Inferior parietal cortex (tissue), 1 donor: ENCODE results near the gene NUDT2.
"Not testable (repeated sequence)": the region's sequence is repeated elsewhere in the genome, so short reads cannot be mapped to it uniquely, and the experiment has no call there.

ENCODE experiments used
- DNase-seq: peaks from one replicate; pipeline ENCODE4 v3.0.0-alpha.2; 2016; ENCODE audit errors: extremely low spot score

NUDT2 gene

DNA sequence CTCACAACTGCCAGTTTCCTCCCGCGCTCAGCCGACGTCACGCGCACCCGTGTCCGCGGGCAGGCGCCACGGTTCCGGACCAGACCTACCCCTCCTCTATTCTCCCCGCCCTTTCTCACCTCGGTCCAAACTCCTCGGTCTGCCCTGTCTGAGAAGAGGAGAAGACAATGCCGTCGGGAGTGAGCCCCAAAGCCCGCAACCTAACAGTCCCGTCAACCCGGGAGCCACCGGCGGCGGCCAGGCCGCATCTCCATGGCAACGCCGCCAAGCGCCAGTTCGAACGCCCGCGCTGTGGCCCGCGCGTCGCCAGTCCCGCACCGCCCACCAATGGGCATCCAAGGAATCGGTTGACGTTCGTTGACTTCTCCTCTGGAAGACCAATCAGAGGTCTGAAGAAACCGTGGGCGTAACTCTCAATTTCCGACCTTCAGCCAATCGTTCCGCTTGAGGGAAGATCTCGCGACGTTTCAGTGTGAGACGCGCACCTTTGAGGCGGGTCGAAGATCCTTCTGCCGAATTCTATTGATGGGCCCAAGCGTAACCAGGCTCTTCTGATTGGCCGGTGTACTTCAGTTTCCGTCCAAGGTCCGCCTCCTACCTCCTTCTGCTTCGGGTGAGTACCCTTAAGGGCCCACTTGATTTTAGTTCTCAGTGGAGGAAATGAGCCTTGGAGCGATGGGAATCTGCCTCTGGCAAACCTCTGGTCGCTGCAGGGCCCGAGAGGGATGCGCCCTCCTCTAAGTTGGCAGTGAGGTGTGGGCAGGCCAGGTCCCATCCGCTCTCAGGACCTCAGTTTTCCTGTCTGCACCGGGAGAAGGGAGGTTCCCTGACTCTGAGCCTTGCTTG, at the start of gene NUDT2, which contains the start of gene KIF24:
Gene NUDT2 (plus strand): TSS at position 583 of the 846 bp plus-strand sequence. CDS start 9,471 bp downstream, outside the sequence.
Gene KIF24 (minus strand): TSS at position 282 of the 846 bp plus-strand sequence. CDS start 17,922 bp downstream, outside the sequence.
- DNase-seq, result peak; percentile 100

DNA sequence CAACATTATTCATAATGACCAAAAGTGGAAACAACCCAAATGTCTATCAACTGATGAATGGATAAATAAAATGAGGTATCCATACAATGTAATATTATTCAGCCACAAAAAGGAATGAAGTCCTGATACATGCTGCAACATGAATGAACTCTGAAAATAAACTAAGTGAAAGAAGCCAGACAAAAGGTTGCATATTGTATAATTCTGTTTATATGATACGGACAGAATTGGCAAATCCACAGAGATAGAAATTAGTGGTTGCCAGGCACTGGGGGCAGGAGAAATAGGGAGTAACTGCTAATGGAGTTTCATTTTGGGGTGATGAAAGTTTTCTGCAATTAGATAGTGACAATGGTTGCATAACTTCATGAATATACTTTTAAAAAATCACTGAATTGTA, 47.3 kb upstream of the NUDT2 start:
- DNase-seq, result no peak

DNA sequence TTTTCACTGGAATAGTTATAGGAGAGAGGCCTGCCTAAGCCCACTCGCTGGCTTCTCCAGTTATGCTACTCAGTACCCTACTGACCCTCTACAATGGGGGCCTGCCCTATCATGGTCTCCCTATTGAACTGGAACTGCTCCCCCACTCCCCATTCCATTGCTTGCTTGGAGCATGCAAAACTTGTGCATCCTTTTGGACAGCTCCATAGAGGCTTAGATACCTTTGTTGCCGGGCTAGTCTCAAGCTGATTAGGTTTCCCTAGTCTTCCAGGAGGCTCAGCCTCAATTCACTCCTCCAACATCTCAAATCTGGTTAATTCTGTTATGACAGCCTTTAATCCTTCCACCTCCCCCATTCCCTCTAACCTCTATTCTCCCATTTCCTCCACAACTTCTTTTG, 40.2 kb upstream of the NUDT2 start:
- no peak for DNase-seq

DNA sequence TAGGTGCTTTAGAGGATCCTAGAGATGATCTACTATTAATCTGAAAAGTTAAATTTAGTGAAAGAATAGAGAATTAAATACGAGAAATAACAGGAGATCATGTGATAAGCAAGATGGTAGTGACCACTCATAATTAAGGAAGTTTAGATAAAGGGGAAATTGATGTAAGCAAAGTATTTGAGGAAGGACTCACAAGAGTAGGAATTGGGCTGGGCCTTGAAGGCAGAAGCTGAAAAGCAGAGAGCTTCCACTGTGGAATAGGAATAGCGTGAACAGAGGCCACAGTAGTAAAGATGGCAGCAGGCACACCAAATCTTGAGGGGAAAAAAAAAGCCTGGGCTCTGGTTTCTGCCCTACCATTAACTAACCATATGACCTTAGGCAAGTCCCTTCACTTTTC, 38.3 kb upstream of the NUDT2 start:
- no peak for DNase-seq

DNA sequence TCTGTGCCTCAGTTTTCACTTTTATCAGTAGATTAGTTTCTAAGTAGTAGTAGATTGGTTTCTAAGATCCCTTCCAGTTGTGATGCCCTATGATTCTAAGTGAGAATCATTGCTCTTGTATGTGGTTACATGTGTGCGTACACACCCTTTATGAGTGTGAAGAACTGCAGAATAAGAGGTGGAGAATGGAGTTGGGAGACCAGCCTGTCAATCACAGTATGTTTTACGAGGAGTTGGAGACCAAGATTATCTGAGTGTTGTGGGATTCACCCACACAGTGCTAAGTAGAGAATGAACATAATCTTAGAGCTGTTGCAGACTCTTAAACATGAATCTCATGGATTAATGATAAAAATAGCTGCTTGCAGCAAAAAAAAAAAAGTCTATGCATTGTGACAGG, 37.9 kb upstream of the NUDT2 start:
- DNase-seq, result no peak

DNA sequence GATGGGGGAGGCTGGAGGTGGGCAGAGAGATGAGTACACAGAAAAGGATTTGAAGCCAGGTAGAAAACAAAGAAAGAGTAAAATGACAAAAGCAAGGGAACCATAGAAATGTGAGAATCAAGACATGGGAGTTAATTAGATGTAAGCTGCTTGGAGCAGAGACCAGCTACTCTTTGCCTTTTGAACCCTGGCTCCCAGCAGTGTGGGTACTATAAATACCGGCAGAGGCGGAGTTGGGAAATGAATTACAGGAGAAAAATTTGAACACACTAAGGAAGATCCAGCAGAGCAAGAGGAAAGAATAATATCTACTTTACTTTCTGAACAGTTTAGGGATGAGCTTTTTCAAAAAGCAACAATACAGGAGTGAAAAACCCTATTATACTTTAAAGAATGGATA, 36.8 kb upstream of the NUDT2 start:
- DNase-seq, result no peak

DNA sequence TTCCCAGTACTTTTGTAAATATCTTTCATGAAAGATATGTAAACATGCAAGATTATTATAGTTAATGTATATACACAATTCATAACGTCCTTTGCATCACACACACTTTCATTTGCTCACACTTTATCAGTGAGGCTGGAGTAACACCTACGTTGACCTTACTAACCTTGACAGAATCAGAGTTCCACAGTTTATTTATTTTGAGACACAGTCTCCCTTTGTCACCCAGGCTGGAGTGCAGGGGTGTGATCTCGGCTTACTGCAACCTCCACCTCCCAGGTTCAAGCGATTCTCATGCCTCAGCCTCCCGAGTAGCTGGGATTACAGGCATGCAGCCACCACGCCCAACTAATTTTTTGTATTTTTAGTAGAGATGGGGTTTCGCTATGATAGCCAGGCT, 28.3 kb upstream of the NUDT2 start:
- not testable (repeated sequence) for DNase-seq

DNA sequence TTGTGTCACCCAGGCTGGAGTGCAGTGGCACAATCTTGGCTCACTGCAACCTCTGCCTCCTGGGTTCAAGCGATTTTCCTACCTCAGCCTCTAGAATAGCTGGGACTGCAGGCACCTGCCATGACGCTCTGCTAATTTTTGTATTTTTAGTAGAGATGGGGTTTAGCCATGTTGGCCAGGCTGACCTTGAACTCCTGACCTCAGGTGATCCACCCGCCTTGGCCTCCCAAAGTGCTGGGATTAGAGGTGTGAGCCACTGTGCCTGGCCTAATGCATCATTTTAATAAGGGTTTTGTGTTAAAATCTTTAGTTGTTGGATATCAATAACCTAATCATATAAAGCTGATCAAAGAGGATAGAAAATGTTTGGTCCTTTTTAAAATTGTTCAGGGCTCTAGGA, 21.1 kb upstream of the NUDT2 start:
- DNase-seq, result not testable (repeated sequence)

DNA sequence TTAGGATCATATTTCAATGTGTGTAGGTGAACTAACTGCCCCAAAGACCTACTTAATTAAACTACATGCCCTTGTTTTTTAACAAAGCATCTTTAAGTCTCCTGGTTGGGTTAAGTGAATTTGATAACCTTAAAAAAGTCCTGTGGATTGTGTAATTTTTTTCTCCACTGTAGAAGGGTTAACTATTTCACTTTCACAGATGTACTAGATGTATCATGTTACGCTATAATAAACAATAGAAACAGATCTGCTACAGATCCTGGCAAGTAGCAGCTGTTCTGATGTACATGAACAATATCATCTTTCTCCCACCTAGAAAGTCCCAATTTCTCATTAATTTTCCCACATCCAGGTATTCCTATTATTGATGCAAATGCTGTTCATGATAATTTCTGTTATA, 19.2 kb upstream of the NUDT2 start:
- no peak for DNase-seq

DNA sequence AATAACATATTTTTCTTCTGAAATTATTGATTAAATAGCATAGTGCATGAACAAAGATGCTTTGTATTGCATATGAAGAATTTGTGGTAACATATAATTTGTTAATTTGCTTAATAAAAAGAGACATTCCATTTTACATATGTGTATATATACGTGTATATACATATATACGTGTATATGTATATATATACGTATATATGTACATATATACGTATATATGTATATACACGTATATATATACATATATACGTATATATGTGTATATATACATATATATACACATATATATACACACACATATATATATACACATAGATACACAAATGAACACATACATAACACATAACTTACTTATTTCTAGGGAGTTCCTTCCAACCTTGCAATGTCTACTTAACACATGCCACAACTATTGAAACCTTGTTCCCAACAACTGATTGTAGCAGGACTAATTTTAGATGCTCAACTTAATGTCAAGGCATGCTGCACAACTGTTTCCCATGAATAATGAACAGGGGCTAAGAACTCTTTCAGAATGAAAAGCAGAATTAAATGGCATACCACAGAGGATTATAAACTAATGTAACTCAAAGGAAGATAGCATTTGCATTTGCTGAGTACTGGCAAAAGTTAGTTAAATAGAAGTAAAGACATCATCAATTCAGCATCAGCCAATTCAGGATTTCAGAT, 17.7 kb upstream of the NUDT2 start:
- DNase-seq, result no peak

DNA sequence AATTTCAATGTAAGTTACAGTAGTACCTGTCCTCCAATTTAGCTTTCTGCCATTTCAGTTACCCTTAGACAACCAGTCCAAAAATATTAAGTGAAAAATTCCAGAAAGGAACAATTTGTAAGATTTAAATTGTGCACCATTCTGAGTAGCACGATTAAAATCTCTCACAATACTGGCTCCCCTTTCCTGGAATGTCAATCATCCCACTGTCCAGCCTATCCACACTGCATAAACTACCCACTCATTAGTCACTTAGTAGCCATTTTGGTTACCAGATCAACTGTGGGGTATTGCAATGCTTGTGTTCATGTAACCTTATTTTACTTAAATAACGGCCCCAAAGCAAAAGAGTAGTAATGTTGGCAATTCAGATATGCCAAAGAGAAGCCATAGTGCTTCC, 11.9 kb upstream of the NUDT2 start:
- DNase-seq, result no peak

DNA sequence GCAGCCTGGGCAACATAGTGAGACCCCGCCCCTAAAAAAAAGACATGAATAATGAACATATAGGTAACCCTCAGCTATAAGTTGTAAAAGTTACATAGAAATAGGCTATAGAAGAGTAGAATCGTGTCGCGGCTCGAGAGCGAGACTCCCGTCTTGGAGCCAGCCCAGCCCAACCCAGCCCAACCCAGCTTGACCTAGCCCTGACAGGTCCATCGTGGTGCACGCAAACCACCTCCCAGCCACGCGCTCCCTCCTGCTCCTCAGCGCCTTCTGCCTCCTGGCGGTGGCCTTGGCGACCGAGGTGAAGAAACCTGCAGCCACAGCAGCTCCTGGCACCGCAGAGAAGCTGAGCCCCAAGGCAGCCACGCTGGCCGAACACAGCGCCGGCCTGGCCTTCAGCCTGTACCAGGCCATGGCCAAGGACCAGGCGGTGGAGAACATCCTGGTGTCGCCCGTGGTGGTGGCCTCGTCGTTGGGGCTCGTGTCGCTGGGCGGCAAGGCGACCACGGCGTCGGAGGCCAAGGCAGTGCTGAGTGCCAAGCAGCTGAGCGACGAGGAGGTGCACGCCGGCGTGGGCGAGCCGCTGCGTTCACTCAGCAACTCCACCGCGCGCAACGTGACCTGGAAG, 11.1 kb upstream of the NUDT2 start:
- DNase-seq, result no peak

DNA sequence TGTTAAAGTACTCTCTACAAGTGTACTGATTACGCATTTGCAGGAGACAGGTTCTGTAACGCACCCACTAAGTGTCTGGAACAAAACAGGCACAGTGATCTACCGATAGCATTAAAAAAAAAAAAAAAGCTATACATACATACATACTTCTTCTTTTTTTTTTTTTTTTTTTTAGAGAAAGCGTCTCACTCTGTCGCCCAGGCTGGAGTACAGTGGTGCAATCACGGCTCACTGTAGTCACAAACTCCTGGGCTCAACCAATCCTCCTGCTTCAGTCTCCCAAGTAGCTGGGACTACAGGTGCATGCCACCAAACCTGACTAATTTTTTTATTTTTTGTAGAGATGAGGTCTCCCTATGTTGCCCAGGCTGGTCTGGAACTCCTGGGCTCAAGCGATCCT, 7.9 kb upstream of the NUDT2 start:
- DNase-seq, result no peak

DNA sequence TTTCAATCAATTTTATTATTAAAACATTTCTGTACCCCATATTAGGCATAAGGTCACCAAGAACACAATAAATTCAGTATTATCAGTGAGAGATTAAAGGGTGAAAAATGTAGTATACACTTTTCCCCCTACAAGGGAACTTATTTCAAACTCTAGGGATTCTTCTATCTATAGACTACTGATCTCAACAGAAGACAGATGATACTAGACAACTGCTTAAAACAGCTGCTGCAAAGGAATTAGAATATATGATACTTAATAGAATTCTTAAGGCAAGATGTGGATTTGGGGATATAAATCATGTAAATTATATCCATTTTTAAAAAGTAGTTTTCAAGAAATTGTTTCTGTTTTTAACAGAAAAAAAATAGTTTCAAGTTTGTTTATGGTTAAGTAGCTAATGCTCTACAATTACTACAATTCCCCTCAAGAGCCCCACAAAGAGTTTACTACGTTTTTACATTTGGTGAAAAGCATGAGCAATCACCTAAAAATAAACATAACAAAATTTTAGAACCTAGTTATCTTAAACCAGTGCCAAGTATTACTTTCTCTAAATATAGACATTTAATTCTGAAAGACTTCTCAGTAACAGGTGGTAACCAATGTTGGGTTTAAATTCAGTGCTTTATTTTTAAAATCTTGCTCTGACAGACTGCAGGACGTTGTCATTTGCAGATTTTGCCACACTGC, 6.3 kb upstream of the NUDT2 start:
- DNase-seq, result no peak

DNA sequence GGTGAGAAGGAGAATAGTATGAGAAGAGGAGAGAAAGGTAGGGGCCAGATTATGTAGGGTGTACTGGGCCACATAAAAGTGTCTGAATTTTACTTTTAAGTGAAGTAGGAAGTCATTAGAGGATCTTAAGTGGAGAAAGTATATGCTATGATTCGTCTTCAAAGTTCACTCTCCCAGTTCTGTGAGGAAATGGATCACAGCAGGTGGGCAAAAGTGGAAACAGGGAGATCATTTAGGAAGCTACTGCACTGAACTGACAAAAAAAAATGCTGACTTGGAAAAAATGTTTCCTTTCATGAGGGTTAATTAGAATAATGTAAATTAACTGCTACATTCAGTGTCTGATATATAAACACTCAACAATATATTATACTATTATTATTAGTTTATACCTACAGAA, 2.7 kb upstream of the NUDT2 start:
- DNase-seq, result no peak

DNA sequence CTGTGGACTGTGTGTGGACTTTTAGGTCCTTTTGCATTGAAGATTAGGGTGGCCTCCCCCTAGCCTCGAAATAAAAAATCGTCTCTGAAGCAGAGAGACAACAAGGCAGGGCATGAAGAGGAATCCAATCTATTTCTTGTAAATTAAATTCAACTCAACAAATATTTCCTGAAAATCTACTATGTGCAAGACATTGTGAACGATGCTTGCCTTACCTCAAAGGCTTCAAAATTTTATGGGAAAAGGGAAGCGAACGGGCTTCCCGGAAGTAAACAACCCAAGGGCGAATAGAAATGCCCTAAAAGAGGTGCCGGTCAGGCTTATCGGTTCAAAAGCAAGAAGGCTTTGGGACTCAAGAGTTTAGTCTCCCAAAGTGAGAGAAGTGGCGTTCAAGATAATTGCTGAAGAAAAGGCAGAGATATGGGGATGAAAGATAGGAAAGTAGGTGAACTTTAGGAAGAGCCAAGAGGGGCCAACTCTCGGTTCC, 826 bp upstream of the NUDT2 start:
- peak; percentile 52 for DNase-seq

DNA sequence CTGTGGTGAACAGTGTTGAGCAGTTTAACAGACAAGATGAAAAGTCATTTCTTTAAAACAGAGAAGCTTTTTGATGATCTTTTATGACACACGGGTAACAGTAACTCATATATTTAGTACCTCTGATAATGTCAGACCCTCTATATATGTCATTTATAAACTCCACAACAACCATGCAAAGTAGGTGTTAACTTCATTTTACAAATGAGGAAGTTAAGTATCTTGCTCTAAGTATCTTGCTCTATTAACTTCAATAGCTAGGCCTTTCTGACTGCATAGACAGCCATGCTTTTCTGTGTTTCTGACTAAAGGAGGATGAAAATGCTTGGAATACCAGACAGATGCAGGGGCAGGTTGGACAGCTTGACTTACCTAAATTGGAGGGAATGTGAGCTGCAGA, 1.8 kb downstream of the NUDT2 start:
- no peak for DNase-seq

DNA sequence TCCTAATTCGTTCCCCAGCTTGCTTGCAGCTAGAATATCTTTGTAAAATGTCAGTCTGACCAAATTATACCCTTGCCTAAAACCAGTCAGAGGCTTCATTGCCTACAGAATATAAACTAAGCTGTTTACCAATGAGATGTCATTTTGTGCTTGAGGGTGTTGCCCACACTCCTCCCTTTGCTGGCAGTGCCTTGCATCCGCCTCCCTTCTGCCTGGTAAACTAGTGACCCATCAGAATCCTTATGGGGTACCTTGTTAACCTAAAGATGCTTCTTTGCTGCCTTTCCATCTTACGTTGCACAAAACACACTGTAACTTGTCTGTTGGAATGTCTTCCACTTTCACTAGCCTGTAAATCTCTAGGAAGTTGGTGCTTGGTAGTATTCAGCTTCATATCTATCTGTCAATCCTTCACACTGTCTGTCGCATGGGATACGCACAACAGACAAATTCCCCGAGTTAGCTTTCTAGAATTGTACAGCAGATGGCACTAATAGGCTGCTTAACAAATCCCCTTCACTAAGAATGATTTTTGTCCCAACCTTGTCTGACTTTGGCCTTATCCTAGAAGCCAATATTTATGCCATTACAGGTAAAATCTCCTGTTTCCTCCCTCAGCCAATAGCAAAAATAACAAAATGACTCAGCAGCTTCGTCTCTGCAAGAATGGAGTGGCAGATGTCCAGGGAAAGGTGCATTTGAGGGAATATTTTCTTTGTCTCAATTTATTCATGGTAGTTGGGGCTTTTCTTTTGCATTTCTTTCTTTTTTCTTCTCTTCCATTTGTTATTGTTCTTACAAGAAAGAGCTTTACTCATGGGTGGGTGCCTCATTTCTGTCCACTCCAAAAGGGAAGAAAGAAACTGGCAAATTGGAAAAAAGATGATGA, 3.0 kb downstream of the NUDT2 start:
- DNase-seq, result peak; percentile 89

DNA sequence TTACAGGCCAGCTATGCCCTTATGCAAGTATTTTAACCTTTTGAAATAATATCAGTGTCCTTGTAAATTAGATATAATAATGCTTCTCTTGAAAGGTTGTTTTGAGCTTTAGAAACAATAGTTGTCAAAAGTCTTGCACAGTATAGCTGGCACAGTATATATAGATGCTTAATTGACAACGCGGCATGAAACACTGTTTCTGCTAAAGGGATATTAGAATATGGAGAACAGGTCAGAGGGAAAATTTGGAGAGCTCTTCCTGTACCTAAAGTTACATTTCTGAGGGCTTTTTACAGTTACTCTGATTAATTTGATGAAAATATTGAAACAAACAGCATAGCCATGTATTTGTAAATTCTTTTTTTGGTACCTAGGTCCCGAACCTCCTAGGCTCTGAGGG, 4.5 kb downstream of the NUDT2 start:
- no peak for DNase-seq

DNA sequence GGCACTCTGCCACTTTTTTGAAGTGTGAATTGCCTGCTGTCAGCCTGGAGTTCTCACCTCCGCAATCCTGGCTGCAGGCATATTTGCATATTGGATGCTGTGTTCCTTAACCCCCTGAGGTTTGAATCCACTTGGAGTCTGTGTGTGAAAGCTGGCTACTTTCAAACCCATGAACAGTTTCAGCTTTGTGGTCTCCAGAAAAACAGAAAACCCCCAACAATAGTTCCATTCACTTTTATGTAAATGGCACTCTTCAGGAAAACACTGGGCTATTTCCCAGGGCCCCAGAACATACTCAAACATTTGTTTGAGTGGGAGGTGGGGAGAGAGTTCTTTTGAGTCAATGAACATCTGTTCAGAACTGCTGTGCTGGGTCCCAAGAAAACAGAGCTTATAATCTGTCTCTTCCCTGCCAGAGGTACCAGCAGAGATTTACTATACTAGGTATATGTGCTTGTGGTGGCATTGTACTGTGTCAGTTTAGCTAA, 5.0 kb downstream of the NUDT2 start:
- peak; percentile 93 for DNase-seq

DNA sequence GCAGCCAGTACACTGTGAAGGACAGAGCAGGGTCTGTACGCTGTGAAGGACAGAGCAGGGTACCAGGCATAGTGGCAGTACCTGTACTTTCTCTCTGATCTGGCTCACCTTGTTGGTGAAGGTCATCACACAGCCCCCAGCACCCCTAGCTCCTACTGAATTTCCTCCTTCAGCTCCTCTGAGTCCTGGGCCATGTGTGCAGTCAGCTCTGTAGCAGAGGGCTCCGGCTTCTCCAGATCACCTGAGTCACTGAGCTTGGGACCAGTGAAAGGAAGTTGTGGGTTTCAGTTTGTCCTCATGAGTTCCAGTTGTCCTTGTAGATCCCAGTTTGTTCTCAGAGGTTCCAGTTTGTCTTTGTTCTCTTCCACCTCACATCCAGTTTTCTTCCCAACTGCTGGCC, 5.5 kb downstream of the NUDT2 start:
- DNase-seq, result no peak
